Measurements from ENCODE around the gene GAD2. TPM values are rescaled to one million over a fixed set of nuclear protein-coding genes. Genes with fewer than 3 reads are reported as not detected.

The GAD2 gene
- polyA plus RNA-seq, 1 of the 3 experiments (the other 2 are of a cell fraction) = not detected

DNA sequence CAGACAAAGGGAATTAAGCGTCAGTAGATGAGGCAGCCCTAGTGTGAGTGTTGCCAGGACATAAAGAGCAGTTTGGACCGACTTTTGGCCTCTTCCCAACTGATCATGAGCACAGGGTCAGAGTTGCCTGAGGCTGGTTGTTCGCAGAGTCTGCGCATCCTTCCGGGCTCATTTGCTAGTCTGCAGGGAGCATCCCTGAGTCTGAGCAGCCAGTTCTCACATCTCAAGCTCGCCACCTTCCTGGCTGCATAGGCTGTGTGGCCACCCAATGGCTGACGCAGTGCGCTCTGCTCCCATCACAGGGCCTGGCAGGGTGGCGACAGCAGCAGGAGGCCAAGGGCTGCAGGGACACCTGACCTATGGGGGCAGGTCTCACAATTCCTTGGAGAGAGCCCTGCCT, 5.0 kb downstream of the GAD2 start:
- Histone ChIP-seq H4K20me1 (ENCODE audit: insufficient read depth) (no peaks in the 10 kb centered on the region), H3K9me2 (no peaks in the 10 kb centered on the region), H3K27me3 (ENCODE audit: insufficient read depth) (peaks cover 27% of the 10 kb centered on the region; the same call in 1 of the 2 replicates), H3K4me1 (ENCODE audit: control insufficient read depth in 1 of 2, insufficient read depth in 2 of 2, low read depth in 1 of 2, low read length in 1 of 2) (no peaks in the 10 kb centered on the region; a peak in 1 of 4 replicates), H3K79me2 (ENCODE audit: insufficient read depth) (no peaks in the 10 kb centered on the region), H3K4me3 (ENCODE audit: low read depth in 2 of 2, low read length in 1 of 2) (no peak overlapping the region), H3K4me2 (no peak overlapping the region), H3K9me3 (no peaks in the 10 kb centered on the region), H3F3A (replicated peaks; ENCODE audit: insufficient read depth) (no peaks in the 10 kb centered on the region), H3K27ac (ENCODE audit: low read depth in 2 of 2, low read length in 1 of 2) (no peak overlapping the region), H3K36me3 (replicated peaks in 1 of 2; ENCODE audit: control insufficient read depth in 1 of 2, insufficient read depth in 2 of 2, low read length in 1 of 2) (no peaks in the 10 kb centered on the region), H3K9ac (no peak overlapping the region), H2AFZ (ENCODE audit: low read depth) (no peak overlapping the region)
- CTCF ChIA-PET = no interaction called here
- peak; percentile 9 for DNase-seq
- POLR2A ChIA-PET = no interaction called here
- 3% methylated on average over 6 of the region's 9 CpGs for WGBS (ENCODE audit: low lambda C conversion rate)
- TF ChIP-seq EP300 (IDR thresholded peaks at IDR 0.05; ENCODE audit: borderline replicate concordance in 1 of 2, low read depth in 1 of 2, low read length in 1 of 2) (no peak), ELF1 (IDR thresholded peaks at IDR 0.05) (no peak), NFIC (IDR thresholded peaks at IDR 0.05; ENCODE audit: borderline replicate concordance) (no peak), RCOR1 (IDR thresholded peaks at IDR 0.05; ENCODE audit: low read length) (no peak), GATA2 (CRISPR knock-in tag; IDR thresholded peaks at IDR 0.05) (no peak), SMC3 (IDR thresholded peaks at IDR 0.05; ENCODE audit: low read depth, low read length) (no peak), RAD21 (IDR thresholded peaks at IDR 0.05; ENCODE audit: low read length) (no peak), RXRA (IDR thresholded peaks at IDR 0.05; ENCODE audit: borderline replicate concordance, low read depth) (no peak)
- TF ChIP-seq, protein P1, sequence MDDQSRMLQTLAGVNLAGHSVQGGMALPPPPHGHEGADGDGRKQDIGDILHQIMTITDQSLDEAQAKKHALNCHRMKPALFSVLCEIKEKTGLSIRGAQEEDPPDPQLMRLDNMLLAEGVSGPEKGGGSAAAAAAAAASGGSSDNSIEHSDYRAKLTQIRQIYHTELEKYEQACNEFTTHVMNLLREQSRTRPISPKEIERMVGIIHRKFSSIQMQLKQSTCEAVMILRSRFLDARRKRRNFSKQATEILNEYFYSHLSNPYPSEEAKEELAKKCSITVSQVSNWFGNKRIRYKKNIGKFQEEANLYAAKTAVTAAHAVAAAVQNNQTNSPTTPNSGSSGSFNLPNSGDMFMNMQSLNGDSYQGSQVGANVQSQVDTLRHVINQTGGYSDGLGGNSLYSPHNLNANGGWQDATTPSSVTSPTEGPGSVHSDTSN (IDR thresholded peaks at IDR 0.05) = no peak
- TF ChIP-seq, protein P2, sequence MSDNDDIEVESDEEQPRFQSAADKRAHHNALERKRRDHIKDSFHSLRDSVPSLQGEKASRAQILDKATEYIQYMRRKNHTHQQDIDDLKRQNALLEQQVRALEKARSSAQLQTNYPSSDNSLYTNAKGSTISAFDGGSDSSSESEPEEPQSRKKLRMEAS (IDR thresholded peaks at IDR 0.05; ENCODE audit: low read depth) = no peak
- TF ChIP-seq, protein P3, sequence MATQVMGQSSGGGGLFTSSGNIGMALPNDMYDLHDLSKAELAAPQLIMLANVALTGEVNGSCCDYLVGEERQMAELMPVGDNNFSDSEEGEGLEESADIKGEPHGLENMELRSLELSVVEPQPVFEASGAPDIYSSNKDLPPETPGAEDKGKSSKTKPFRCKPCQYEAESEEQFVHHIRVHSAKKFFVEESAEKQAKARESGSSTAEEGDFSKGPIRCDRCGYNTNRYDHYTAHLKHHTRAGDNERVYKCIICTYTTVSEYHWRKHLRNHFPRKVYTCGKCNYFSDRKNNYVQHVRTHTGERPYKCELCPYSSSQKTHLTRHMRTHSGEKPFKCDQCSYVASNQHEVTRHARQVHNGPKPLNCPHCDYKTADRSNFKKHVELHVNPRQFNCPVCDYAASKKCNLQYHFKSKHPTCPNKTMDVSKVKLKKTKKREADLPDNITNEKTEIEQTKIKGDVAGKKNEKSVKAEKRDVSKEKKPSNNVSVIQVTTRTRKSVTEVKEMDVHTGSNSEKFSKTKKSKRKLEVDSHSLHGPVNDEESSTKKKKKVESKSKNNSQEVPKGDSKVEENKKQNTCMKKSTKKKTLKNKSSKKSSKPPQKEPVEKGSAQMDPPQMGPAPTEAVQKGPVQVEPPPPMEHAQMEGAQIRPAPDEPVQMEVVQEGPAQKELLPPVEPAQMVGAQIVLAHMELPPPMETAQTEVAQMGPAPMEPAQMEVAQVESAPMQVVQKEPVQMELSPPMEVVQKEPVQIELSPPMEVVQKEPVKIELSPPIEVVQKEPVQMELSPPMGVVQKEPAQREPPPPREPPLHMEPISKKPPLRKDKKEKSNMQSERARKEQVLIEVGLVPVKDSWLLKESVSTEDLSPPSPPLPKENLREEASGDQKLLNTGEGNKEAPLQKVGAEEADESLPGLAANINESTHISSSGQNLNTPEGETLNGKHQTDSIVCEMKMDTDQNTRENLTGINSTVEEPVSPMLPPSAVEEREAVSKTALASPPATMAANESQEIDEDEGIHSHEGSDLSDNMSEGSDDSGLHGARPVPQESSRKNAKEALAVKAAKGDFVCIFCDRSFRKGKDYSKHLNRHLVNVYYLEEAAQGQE (IDR thresholded peaks at IDR 0.05; ENCODE audit: low read depth, low read length) = no peak

DNA sequence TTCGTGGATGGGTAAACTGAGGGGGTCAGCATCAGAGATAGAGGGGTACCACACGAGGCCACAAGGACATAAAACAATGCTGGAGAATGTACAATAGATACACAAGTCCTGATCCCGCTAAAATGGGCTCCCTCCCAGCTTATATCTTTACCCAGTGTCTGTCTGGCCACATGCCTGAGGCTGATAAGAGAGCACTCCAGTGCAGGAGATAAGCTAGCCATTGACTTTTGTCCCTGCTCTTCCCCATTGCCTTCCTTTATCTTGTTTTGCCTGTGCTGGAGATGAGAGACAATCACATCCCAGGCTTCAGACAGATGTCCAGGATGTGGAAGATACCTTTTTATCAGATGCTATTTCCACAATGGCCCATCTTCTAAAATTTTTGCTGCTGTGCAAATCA, 6.0 kb downstream of the GAD2 start:
- no peaks in the 10 kb centered on the region for H3F3A ChIP-seq (replicated peaks; ENCODE audit: insufficient read depth)
- H4K20me1 ChIP-seq (ENCODE audit: insufficient read depth) = no peaks in the 10 kb centered on the region
- peak; percentile 66 for DNase-seq
- H3K79me2 ChIP-seq (ENCODE audit: insufficient read depth) = no peaks in the 10 kb centered on the region
- H2AFZ ChIP-seq (ENCODE audit: low read depth) = no peak overlapping the region
- TF ChIP-seq TAF1 (IDR thresholded peaks at IDR 0.05; ENCODE audit: borderline replicate concordance, low read depth, low read length) (no peak), RAD21 (IDR thresholded peaks at IDR 0.05; ENCODE audit: low read length) (no peak), EP300 (IDR thresholded peaks at IDR 0.05; ENCODE audit: borderline replicate concordance in 1 of 2, low read depth in 1 of 2, low read length in 1 of 2) (0 out of 4 replicates have a peak, but pooled peaks of 1 of the 2 experiments have one; percentile 16), EZH2phosphoT487 (IDR thresholded peaks at IDR 0.05; ENCODE audit: borderline replicate concordance, low read depth) (no peak), RFX5 (IDR thresholded peaks at IDR 0.05; ENCODE audit: low read length) (no peak), GATA2 (CRISPR knock-in tag; IDR thresholded peaks at IDR 0.05) (peak; percentile 70), NRF1 (IDR thresholded peaks at IDR 0.05; ENCODE audit: low read depth, low read length) (no peak)
- TF ChIP-seq, protein P4, sequence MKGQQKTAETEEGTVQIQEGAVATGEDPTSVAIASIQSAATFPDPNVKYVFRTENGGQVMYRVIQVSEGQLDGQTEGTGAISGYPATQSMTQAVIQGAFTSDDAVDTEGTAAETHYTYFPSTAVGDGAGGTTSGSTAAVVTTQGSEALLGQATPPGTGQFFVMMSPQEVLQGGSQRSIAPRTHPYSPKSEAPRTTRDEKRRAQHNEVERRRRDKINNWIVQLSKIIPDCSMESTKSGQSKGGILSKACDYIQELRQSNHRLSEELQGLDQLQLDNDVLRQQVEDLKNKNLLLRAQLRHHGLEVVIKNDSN (IDR thresholded peaks at IDR 0.05; ENCODE audit: borderline replicate concordance, low read depth) = no peak
- no peaks in the 10 kb centered on the region for H3K36me3 ChIP-seq (replicated peaks in 1 of 2; ENCODE audit: control insufficient read depth in 1 of 2, insufficient read depth in 2 of 2, low read length in 1 of 2)
- no peak overlapping the region for H3K4me3 ChIP-seq (ENCODE audit: low read depth in 2 of 2, low read length in 1 of 2)
- no peaks in the 10 kb centered on the region for H3K9me3 ChIP-seq
- CTCF ChIA-PET = no interaction called here
- H3K9ac ChIP-seq = no peak overlapping the region
- H3K4me1 ChIP-seq (ENCODE audit: control insufficient read depth in 1 of 2, insufficient read depth in 2 of 2, low read depth in 1 of 2, low read length in 1 of 2) = no peaks in the 10 kb centered on the region; a peak in 1 of 4 replicates
- no peak overlapping the region for H3K27ac ChIP-seq (ENCODE audit: low read depth in 2 of 2, low read length in 1 of 2)
- WGBS (ENCODE audit: low lambda C conversion rate) = 0% methylated on average over 3 of the region's 3 CpGs
- no peaks in the 10 kb centered on the region for H3K9me2 ChIP-seq
- H3K4me2 ChIP-seq = no peak overlapping the region
- H3K27me3 ChIP-seq (ENCODE audit: insufficient read depth) = peaks cover 19% of the 10 kb centered on the region; the same call in 1 of the 2 replicates
- POLR2A ChIA-PET = no interaction called here
